Endothelial cell of umbilical vein (primary cell): Measurements from ENCODE around the gene SENP8. TPM values are rescaled to one million over a fixed set of nuclear protein-coding genes. Genes with fewer than 3 reads are reported as not detected.

Experiments used
- BruUV-seq: library from RNA; stranded (reverse); fragments of 400-500 nt; replicated peaks from 2 replicates; lab custom pipeline; 2021; lab: Mats Ljungman, UMichigan
- CTCF ChIA-PET: fragments of 300-600, 350-600 bp; sonication (Branson Sonifier 250); formaldehyde crosslinking; loops from one replicate; lab custom pipeline; 2021; ENCODE audit warnings: antibody characterized with exemption, inconsistent platforms; lab: Charles Lee
- POLR2A ChIA-PET: fragments of 300-600, 350-600 bp; sonication (Branson Sonifier 250); formaldehyde crosslinking; loops from one replicate; lab custom pipeline; 2021; ENCODE audit warnings: antibody characterized with exemption, inconsistent platforms; lab: Charles Lee
- DNase-seq: peaks from one replicate; pipeline ENCODE4 v3.0.0-alpha.2; 2011; ENCODE audit warnings: low read depth, low spot score
- FAIRE-seq: peaks from 2 replicates; lab custom pipeline; 2011; peaks lifted over from hg19 to GRCh38; lab: Jason Lieb, UNC
- H2AFZ ChIP-seq: 2 replicates; pipeline ENCODE4 v1.6.0; 2012; ENCODE audit warnings: low read depth, low read length, control low read depth, inconsistent platforms
- H3K27ac ChIP-seq: 2 replicates; pipeline ENCODE4 v1.5.1; 2011; ENCODE audit warnings: low read depth, mild to moderate bottlenecking, control low read depth, low read length, moderate library complexity; ENCODE audit not compliant: insufficient read depth
- H3K27me3 ChIP-seq, 2 experiments: 2 replicates each; pipeline versions ENCODE4 v1.6.0 to v1.6.1; 2011; ENCODE audit warnings: low read length in 2 of 2, mixed read lengths in 1 of 2; ENCODE audit not compliant: control insufficient read depth in 2 of 2, insufficient read depth in 2 of 2
- H3K36me3 ChIP-seq, 2 experiments: 2 replicates in 1 of 2; 3 replicates in 1 of 2; pipeline ENCODE4 v1.5.1; 2011; ENCODE audit warnings: low read length in 2 of 2, mild to moderate bottlenecking in 1 of 2, moderate library complexity in 1 of 2; ENCODE audit not compliant: control insufficient read depth in 2 of 2, insufficient read depth in 2 of 2; ENCODE audit errors: extremely low read depth in 1 of 2
- H3K4me1 ChIP-seq: 3 replicates; pipeline ENCODE4 v1.5.1; 2011; ENCODE audit warnings: mild to moderate bottlenecking, low read length; ENCODE audit not compliant: control insufficient read depth, insufficient read depth; ENCODE audit errors: extremely low read depth
- H3K4me2 ChIP-seq: 2 replicates; pipeline ENCODE4 v1.6.1; 2011; ENCODE audit warnings: low read length, control low read depth, mixed read lengths; ENCODE audit not compliant: insufficient read depth
- H3K4me3 ChIP-seq, 3 experiments: fragments of 200-600 bp in 1 of 3; sonication (generic), shearing (Covaris generic) in 1 of 3; replicated peaks in 1 of 3; 2 replicates each; pipeline ENCODE4 v1.5.1; 2011 to 2016; ENCODE audit warnings: control low read depth in 3 of 3, low read length in 3 of 3, mild to moderate bottlenecking in 2 of 3, inconsistent platforms in 1 of 3, low read depth in 1 of 3, moderate library complexity in 1 of 3; ENCODE audit not compliant: insufficient read depth in 1 of 3
- H3K79me2 ChIP-seq: 2 replicates; pipeline ENCODE4 v1.6.0; 2012; ENCODE audit warnings: low read length, inconsistent platforms; ENCODE audit not compliant: control insufficient read depth, insufficient read depth
- H3K9ac ChIP-seq: replicated peaks from 2 replicates; pipeline ENCODE3; 2011; ENCODE audit warnings: low read length, control low read depth; ENCODE audit not compliant: insufficient read depth; ENCODE audit errors: extremely low read depth
- H3K9me1 ChIP-seq: replicated peaks from 3 replicates; pipeline ENCODE4 v1.6.0; 2011; ENCODE audit warnings: mild to moderate bottlenecking, low read length; ENCODE audit not compliant: control insufficient read depth, insufficient read depth; ENCODE audit errors: extremely low read depth
- H3K9me3 ChIP-seq: replicated peaks from 2 replicates; pipeline ENCODE4 v1.5.1; 2012; ENCODE audit warnings: low read length, inconsistent platforms; ENCODE audit not compliant: control insufficient read depth, insufficient read depth
- H4K20me1 ChIP-seq: replicated peaks from 2 replicates; pipeline ENCODE3; 2011; ENCODE audit warnings: mild to moderate bottlenecking, low read length; ENCODE audit not compliant: control insufficient read depth, insufficient read depth; ENCODE audit errors: extremely low read depth
- EZH2 ChIP-seq: IDR thresholded peaks from 2 replicates; pipeline ENCODE4 v1.6.1; 2012; ENCODE audit warnings: borderline replicate concordance, low read depth, mild to moderate bottlenecking, moderate library complexity, low read length, inconsistent platforms; ENCODE audit not compliant: severe bottlenecking
- GATA2 ChIP-seq: IDR thresholded peaks from 2 replicates; pipeline ENCODE4 v1.7.0; 2011; ENCODE audit warnings: low read depth, mild to moderate bottlenecking, moderate library complexity, mixed read lengths, low read length; ENCODE audit not compliant: insufficient read length, insufficient read depth
- JUN ChIP-seq: IDR thresholded peaks from 2 replicates; pipeline ENCODE4 v1.6.1; 2011; ENCODE audit warnings: borderline replicate concordance, low read depth; ENCODE audit not compliant: insufficient read length, insufficient read depth
- MYC ChIP-seq: IDR thresholded peaks from one replicate; pipeline ENCODE4 v1.6.1; 2011; ENCODE audit warnings: mild to moderate bottlenecking, low read depth, low read length
- POLR2A ChIP-seq: IDR thresholded peaks from 2 replicates; pipeline ENCODE4 v1.6.1; 2012; ENCODE audit warnings: low read depth, mild to moderate bottlenecking, control low read depth, low read length
- POLR2AphosphoS5 ChIP-seq: IDR thresholded peaks from 2 replicates; pipeline ENCODE4 v1.6.1; 2012; ENCODE audit warnings: low read depth, mild to moderate bottlenecking, control low read depth, low read length, moderate library complexity; ENCODE audit not compliant: insufficient read depth
- dilution Hi-C: fragments of 300-500 bp; cut with MboI; formaldehyde crosslinking; loops from one replicate; pipeline ENCODE4 v1.15.0; 2019; ENCODE audit warnings: low sequenced_read_pairs; ENCODE audit not compliant: extremely low pct_ligation_motif_present
- intact Hi-C: fragments of 100-400 bp; cut with micrococcal nuclease; formaldehyde crosslinking; loops from one replicate; pipeline ENCODE4 v1.10.0; 2022
- polyA plus RNA-seq, 4 experiments: library from polyadenylated mRNA; depleted of rRNA in 3 of 4; stranded (reverse) in 3 of 4; unstranded in 1 of 4; fragments of >200 nt; gene quantifications; 2 replicates each; pipeline versions ENCODE4 v1.2.1 to v1.2.3, GENCODE V29; 2011 to 2012; ENCODE audit warnings: missing spikeins in 1 of 4
- total RNA-seq: library from RNA; stranded (reverse); gene quantifications from 2 replicates; pipeline ENCODE4 v1.2.3, GENCODE V29; 2021

The SENP8 gene
- total and polyA plus RNA-seq, 2 donors (not counting 3 experiments of a cell fraction or from before 2014, with no cell fraction given): 0.91 to 1.3 TPM

- Histone ChIP-seq H4K20me1 (no peaks in the 10 kb centered on the region), H3K9me3 (no peaks in the 10 kb centered on the region), H3K4me1 (no peaks in the 10 kb centered on the region), H3K27me3 (no peaks in the 10 kb centered on the region), H3K36me3 (no peaks in the 10 kb centered on the region), H3K4me2 (no peak overlapping the region), H2AFZ (no peak overlapping the region), H3K4me3 (no peak overlapping the region), H3K79me2 (no peaks in the 10 kb centered on the region), H3K27ac (no peak overlapping the region), H3K9me1 (no peaks in the 10 kb centered on the region), H3K9ac (no peak overlapping the region)
- dilution Hi-C loops: no loop called here
- no peak for DNase-seq
- intact Hi-C loops: no loop called here
- no peak for FAIRE-seq
- no TSS peak for BruUV-seq
- ChIA-PET CTCF (interaction anchor here (1.2 to 2.1 kb wide), 2 partner anchors 14 to 16 kb away, joined by 3 to 6 read pairs; no protein-coding TSS in a partner anchor), POLR2A (no interaction called here)
- TF ChIP-seq MYC (no peak), POLR2A (no peak), GATA2 (no peak), JUN (no peak), EZH2 (no peak)
Observed at GRCh38 chr15:72139667-72140066, 21.5 kb downstream of the SENP8 start.

- no TSS peak for BruUV-seq
- Histone ChIP-seq H4K20me1 (no peaks in the 10 kb centered on the region), H3K27me3 (no peaks in the 10 kb centered on the region), H3K9ac (no peak overlapping the region), H3K4me2 (no peak overlapping the region), H3K4me1 (no peaks in the 10 kb centered on the region), H2AFZ (no peak overlapping the region), H3K36me3 (no peaks in the 10 kb centered on the region), H3K9me3 (no peaks in the 10 kb centered on the region), H3K79me2 (no peaks in the 10 kb centered on the region), H3K4me3 (no peak overlapping the region), H3K9me1 (no peaks in the 10 kb centered on the region), H3K27ac (no peak overlapping the region)
- no peak for FAIRE-seq
- dilution Hi-C loops: no loop called here
- TF ChIP-seq POLR2A (no peak), POLR2AphosphoS5 (no peak)
- DNase-seq: no peak
- intact Hi-C loops: no loop called here
- ChIA-PET POLR2A (no interaction called here), CTCF (interaction anchor here (1.2 to 2.1 kb wide), 3 partner anchors 14 to 396 kb away, joined by 3 to 6 read pairs (median 6); no protein-coding TSS in a partner anchor)
Observed at GRCh38 chr15:72140088-72140487, 21.9 kb downstream of the SENP8 start.
